Measurements from ENCODE around the gene CDH13.

GRCh38 chr16:83830769-83831455, 1204.1 kb downstream of the CDH13 start:
- TF ChIP-seq CTCF (IDR thresholded peaks at IDR 0.05), result no peak
- TF ChIP-seq POLR2A (IDR thresholded peaks at IDR 0.05), result no peak
- no peak for TF ChIP-seq EP300 (IDR thresholded peaks at IDR 0.05)
